NCI-H1092 (cell line): Measurements from ENCODE around the gene DZIP3.
"Not testable (repeated sequence)": the region's sequence is repeated elsewhere in the genome, so short reads cannot be mapped to it uniquely, and the experiment has no call there.

Source experiments
- DNase-seq: peaks from one replicate; lab custom pipeline; 2025; lab: John Stamatoyannopoulos, UW

Gene DZIP3

DNA sequence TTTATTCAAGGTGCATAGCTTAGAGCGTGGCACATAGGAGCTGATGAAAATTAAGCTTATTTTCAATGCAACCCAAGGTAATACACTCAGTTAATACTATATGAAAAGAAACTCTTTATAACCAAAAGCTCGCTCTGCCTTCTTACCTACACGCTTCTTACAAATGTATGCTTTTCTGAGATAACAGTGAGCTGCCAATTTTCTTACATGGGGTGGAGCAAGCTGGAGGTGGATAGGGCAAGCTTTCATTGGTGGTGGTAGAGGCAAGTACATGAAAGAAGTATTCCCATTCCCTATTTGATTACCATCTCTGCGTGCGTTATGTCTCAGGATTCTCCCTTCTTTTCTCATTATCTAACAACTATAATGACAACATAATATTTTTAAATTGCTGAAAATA, 8.9 kb downstream of the DZIP3 start:
- no peak for DNase-seq

GRCh38 chr3:108599677-108600409, 10.3 kb downstream of the DZIP3 start:
- no peak for DNase-seq

GRCh38 chr3:108602249-108602934, 12.9 kb downstream of the DZIP3 start:
- DNase-seq, result no peak

GRCh38 chr3:108602935-108603294, 13.4 kb downstream of the DZIP3 start:
- no peak for DNase-seq

GRCh38 chr3:108603691-108604090, 14.2 kb downstream of the DZIP3 start:
- DNase-seq, result no peak

DNA sequence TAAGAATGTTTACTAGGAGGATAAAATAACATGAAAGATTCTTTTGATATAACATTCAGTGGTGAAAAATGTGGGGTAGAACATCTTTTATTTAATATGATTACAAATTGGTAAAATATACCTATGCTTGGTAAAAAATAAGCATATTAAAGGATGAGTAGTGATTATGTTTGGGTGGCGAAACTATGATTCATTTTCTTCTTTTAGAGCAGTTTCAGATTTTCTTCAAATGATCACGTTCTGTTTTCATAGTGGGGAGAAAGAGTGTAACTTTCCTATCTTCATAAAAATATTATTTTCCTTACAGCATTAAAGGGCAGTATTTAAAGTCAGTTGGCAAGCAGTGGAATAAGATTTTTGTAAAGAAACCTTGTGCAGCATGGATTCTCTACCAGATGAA, 15.5 kb downstream of the DZIP3 start:
- DNase-seq, result no peak

- no peak for DNase-seq
Measured at GRCh38 chr3:108605491-108605890, 16.0 kb downstream of the DZIP3 start.

GRCh38 chr3:108608750-108609149, 19.2 kb downstream of the DZIP3 start:
- DNase-seq, result no peak

DNA sequence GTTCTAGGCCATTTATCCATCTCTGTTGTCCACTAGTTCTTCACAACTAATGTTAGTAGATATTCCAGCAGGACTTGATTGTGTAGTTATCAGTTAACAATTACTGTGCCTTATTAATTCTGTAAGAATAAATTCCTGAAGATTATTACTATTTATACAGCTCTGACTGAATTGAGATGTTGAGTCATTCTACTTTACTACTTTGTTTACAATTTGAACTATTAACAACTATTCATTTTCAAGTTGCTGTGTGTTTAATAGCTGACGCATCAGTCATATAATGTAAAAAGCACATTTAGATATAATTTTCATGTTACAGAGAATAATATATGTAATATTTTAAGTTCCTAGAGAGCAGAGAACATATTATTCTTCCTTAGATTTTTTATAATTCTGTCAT, 21.1 kb downstream of the DZIP3 start:
- no peak for DNase-seq

DNA sequence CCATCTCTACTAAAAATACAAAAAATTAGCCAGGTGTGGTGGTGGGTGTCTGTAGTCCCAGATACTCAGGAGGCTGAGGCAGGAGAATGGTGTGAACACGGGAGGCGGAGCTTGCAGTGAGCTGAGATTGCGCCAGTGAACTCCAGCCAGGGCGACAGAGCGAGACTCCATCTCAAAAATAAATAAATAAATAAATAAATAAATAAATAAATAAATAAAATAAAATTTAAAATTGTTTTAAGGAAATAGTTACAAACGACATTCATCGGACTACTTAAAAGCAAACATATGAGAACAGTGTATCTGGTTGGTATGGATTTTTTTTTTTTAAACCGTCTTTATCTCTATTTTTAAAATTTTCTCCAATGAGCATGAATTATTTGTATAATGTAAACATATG, 26.6 kb downstream of the DZIP3 start:
- DNase-seq, result not testable (repeated sequence)

- DNase-seq, result no peak
Measured at GRCh38 chr3:108620250-108620649, 30.7 kb downstream of the DZIP3 start.

DNA sequence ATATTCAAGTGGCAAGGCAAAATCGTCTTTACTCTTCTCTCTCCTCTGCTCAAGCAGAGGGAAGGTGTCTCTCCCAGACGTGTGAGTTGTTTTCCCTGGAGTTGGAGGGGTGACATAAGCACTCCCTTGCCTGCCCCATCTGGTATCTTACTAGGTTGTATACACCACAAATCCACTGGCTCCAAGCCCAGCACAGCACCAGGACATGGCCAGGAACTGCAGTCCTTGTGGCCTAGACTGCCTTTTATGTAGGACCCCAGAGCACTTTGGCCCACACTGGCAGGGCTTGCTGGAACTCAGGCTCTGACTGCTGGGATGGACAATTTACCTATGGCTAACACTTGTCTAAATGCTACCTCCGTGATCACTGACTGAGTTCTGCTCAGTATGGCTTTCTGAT, 34.0 kb downstream of the DZIP3 start:
- no peak for DNase-seq

- DNase-seq, result no peak
Measured at GRCh38 chr3:108629974-108630373, 40.5 kb downstream of the DZIP3 start.

DNA sequence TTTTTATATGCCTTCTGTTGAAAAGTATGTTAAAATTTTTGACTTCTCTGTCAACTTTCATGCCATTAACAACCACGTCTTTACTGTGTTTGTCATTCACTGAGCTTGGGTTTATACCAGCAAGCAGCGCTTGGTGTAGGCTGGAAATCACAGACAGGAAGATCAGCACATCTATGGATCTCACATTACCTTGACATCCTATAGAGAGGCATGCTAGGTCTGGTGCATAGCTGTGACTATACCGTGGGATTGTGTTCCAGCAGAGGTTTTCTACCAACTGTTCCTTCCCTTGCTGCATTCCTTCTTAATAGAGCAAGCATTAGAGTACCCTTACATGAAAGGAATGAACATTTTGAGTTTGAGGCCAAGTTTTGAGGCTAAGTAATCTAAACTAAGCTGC, 53.0 kb downstream of the DZIP3 start:
- DNase-seq, result no peak

DNA sequence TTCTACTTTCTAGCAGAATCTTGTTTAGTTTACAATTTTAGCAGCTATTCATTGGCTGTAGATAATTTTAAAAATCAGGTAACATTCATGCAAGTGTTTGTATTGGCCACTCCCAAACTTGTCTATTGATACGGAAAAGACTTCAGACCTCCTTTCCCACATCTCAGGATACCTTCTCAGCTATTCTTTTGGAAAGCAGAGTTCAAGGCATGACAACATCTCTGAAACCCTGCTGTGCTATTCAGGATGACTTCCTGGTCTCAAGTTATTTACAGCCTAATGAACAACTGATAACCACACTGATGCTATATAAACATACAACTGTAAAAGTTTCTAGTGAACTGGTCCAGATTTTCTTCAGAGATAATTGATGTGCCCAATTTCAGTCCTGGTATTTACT, 55.8 kb downstream of the DZIP3 start:
- no peak for DNase-seq

DNA sequence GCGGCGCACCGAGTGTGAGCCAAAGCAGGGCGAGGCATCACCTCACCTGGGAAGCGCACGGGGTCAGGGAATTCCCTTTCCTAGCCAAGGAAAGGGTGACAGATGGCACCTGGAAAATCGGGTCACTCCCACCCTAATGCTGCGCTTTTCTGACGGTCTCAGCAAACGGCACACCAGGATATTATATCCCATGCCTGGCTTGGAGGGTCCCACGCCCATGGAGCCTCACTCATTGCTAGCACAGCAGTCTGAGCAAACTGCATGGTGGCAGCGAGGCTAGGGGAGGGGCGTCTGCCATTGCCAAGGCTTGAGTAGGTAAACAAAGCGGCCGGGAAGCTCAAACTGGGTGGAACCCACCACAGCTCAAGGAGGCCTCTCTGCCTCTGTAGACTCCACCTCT, 66.1 kb downstream of the DZIP3 start:
- DNase-seq, result not testable (repeated sequence)

- DNase-seq, result no peak
Measured at GRCh38 chr3:108661699-108662098, 72.2 kb downstream of the DZIP3 start.

- DNase-seq, result peak; percentile 40
Measured at GRCh38 chr3:108662142-108662738, 72.7 kb downstream of the DZIP3 start.

DNA sequence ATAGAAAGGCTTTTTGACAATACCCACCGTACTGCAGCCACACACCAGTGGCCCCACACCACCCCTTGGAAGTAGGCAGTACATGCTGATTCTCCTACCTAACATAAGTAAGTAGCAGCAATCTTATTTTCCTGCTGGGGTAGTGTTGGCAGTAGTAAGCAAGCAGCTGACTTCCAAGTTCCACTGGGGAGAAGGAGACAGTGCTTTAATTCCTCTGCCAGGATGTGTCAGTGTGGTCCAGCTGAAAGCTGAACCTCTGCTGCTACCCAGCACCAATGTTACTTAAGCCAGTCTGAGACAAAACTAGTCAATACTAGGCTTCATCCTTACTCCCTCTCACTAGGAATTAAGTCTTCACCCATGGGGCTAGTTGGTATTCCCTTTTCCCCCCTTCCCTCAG, 74.7 kb downstream of the DZIP3 start:
- no peak for DNase-seq

DNA sequence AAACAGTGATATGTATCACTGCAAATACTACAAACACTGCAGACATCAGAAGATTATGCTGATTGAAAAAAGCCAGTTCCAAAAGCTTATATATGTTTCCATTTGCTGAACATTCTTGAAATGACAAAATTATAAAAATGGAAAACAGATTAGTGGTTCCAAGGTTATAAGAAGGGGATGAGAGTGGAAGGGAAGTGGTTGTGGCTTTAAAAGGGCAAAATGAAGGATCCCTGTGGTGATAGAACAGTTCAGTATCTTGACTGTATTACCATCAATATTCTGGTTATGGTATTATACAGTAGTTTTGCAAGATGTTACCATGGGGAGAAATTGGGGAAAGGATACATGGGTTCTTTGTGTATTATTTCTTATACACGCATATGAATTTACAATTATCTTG, 77.8 kb downstream of the DZIP3 start:
- DNase-seq, result no peak

DNA sequence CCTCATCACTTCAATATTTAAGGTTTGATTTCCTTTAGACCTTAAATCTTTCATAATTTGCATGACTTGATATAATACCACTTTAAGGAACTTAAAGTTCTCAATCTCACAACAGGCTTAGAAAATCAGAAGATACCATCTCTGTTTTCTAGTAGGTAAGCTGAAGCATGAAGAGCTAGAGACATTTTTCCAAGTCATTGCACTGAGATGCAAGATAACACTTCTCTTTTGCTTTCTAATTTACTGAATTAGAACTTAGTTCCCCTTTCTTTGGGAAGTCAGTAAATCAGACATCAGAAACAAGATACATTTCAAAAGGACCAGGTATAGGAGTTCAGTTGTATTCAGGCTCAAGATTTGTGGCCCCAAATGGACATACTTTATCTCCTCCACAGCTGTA, 79.7 kb downstream of the DZIP3 start:
- DNase-seq, result no peak

GRCh38 chr3:108672701-108673100, 83.2 kb downstream of the DZIP3 start:
- DNase-seq, result no peak

- no peak for DNase-seq
Measured at GRCh38 chr3:108673988-108674661, 84.6 kb downstream of the DZIP3 start.
